Keratinocyte (primary cell): ENCODE results near the gene ARID1B. TPM values are rescaled to one million over a fixed set of nuclear protein-coding genes. Genes with fewer than 3 reads are reported as not detected.

Experiments
- DNase-seq: peaks from one replicate; pipeline ENCODE4 v3.0.0-alpha.2; 2011; ENCODE audit warnings: low read depth, missing footprints, low spot score
- FAIRE-seq: peaks from 2 replicates; lab custom pipeline; 2011; peaks lifted over from hg19 to GRCh38; lab: Jason Lieb, UNC
- H2AFZ ChIP-seq: 2 replicates; pipeline ENCODE4 v1.6.0; 2012; ENCODE audit warnings: low read length, control low read depth, inconsistent platforms; ENCODE audit not compliant: control insufficient read depth
- H3K27ac ChIP-seq: 2 replicates; pipeline ENCODE4 v1.5.1; 2011; ENCODE audit warnings: low read length; ENCODE audit not compliant: control insufficient read depth, insufficient read depth
- H3K27me3 ChIP-seq: 3 replicates; pipeline ENCODE4 v1.6.0; 2011; ENCODE audit warnings: low read length; ENCODE audit not compliant: control insufficient read depth, insufficient read depth; ENCODE audit errors: extremely low read depth
- H3K36me3 ChIP-seq, 2 experiments: 2 replicates in 1 of 2; 3 replicates in 1 of 2; pipeline ENCODE4 v1.5.1; 2011; ENCODE audit warnings: low read length in 2 of 2, mild to moderate bottlenecking in 1 of 2; ENCODE audit not compliant: control insufficient read depth in 2 of 2, insufficient read depth in 2 of 2; ENCODE audit errors: extremely low read depth in 1 of 2
- H3K4me1 ChIP-seq: 3 replicates; pipeline ENCODE4 v1.5.1; 2011; ENCODE audit warnings: low read length; ENCODE audit not compliant: control insufficient read depth, insufficient read depth; ENCODE audit errors: extremely low read depth
- H3K4me2 ChIP-seq: 3 replicates; pipeline ENCODE4 v1.6.0; 2011; ENCODE audit warnings: low read depth, low read length; ENCODE audit not compliant: control insufficient read depth, insufficient read depth; ENCODE audit errors: extremely low read depth
- H3K4me3 ChIP-seq, 3 experiments: fragments of 200-600 bp in 1 of 3; sonication (generic) in 1 of 3; 2 replicates in 2 of 3; 3 replicates in 1 of 3; pipeline ENCODE4 v1.5.1; 2011 to 2016; ENCODE audit warnings: low read length in 3 of 3, mild to moderate bottlenecking in 3 of 3, control low read depth in 2 of 3, inconsistent platforms in 1 of 3, low read depth in 1 of 3, mixed read lengths in 1 of 3, mixed run types in 1 of 3, moderate library complexity in 1 of 3; ENCODE audit not compliant: control insufficient read depth in 2 of 3, insufficient read depth in 2 of 3; ENCODE audit errors: extremely low read depth in 1 of 3
- H3K79me2 ChIP-seq: 2 replicates; pipeline ENCODE4 v1.6.0; 2012; ENCODE audit warnings: low read length; ENCODE audit not compliant: control insufficient read depth, insufficient read depth
- H3K9ac ChIP-seq: 3 replicates; pipeline ENCODE4 v1.6.0; 2011; ENCODE audit warnings: low read length; ENCODE audit not compliant: control insufficient read depth, insufficient read depth; ENCODE audit errors: extremely low read depth
- H3K9me1 ChIP-seq: 3 replicates; pipeline ENCODE4 v1.6.0; 2011; ENCODE audit warnings: low read length; ENCODE audit not compliant: control insufficient read depth, insufficient read depth; ENCODE audit errors: extremely low read depth
- H3K9me3 ChIP-seq: 2 replicates; pipeline ENCODE4 v1.5.1; 2012; ENCODE audit warnings: low read depth, low read length; ENCODE audit not compliant: control insufficient read depth
- H4K20me1 ChIP-seq: 3 replicates; pipeline ENCODE4 v1.6.0; 2011; ENCODE audit warnings: low read length; ENCODE audit not compliant: control insufficient read depth, insufficient read depth; ENCODE audit errors: extremely low read depth
- EZH2 ChIP-seq: IDR thresholded peaks from one replicate; pipeline ENCODE4 v1.6.1; 2012; ENCODE audit warnings: inconsistent platforms, mild to moderate bottlenecking, low read length, moderate library complexity
- dilution Hi-C: fragments of 300-500 bp; cut with MboI; formaldehyde crosslinking; loops from one replicate; pipeline ENCODE4 v1.7.0; 2020; ENCODE audit warnings: low sequenced_read_pairs; ENCODE audit not compliant: extremely low pct_ligation_motif_present
- polyA plus RNA-seq, 5 experiments: library from polyadenylated mRNA; depleted of rRNA in 3 of 5; stranded (reverse) in 3 of 5; stranded (forward) in 1 of 5; unstranded in 1 of 5; fragments of >200 nt; gene quantifications; 1 replicate in 1 of 5; 2 replicates in 3 of 5; 3 replicates in 1 of 5; pipeline versions ENCODE4 v1.2.1 to v1.2.3, GENCODE V29; 2011 to 2012; ENCODE audit warnings: missing spikeins in 2 of 5, low read depth in 1 of 5, low replicate concordance in 1 of 5
- TF ChIP-seq, protein P1 (sequence below), 3 experiments: IDR thresholded peaks in 1 of 3; conservative IDR thresholded peaks in 1 of 3; optimal IDR thresholded peaks in 1 of 3; 2 replicates in 2 of 3; 3 replicates in 1 of 3; pipeline versions ENCODE3 to v1.5.1; 2011; ENCODE audit warnings: low read length in 3 of 3, mild to moderate bottlenecking in 3 of 3, moderate library complexity in 2 of 3, control low read depth in 1 of 3, inconsistent platforms in 1 of 3; ENCODE audit not compliant: insufficient read depth in 2 of 3; ENCODE audit errors: extremely low read depth in 1 of 3

The ARID1B gene
- polyA plus RNA-seq, 1 donor (not counting 4 experiments of a cell fraction or from before 2014, with no cell fraction given): 14.9 TPM

DNA sequence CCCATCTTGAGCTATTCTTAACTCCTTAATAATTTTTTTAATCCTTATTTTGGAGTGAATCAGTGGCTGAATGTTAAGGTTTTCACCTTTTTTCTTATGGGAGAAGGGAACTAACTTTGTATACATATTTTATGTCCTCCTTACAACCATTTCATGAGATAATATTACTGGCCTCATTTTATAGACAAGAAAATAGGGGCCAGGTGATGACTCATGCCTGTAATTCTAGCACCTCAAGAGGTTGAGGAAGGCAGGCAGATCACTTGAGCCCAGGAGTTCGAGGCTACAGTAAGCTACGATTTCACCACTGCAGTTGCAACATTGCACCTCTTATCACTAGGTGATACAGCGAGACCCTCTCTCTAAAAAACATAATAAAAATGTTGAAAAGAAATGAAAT is 417.5 kb downstream of the ARID1B start:
- H3K27me3 ChIP-seq: no peaks in the 10 kb centered on the region
- H3K9me3 ChIP-seq: no peaks in the 10 kb centered on the region
- H3K36me3 ChIP-seq: peaks cover 15 to 21% of the 10 kb centered on the region in 2 experiments
- TF ChIP-seq EZH2: no peak
- TF ChIP-seq, protein P1, sequence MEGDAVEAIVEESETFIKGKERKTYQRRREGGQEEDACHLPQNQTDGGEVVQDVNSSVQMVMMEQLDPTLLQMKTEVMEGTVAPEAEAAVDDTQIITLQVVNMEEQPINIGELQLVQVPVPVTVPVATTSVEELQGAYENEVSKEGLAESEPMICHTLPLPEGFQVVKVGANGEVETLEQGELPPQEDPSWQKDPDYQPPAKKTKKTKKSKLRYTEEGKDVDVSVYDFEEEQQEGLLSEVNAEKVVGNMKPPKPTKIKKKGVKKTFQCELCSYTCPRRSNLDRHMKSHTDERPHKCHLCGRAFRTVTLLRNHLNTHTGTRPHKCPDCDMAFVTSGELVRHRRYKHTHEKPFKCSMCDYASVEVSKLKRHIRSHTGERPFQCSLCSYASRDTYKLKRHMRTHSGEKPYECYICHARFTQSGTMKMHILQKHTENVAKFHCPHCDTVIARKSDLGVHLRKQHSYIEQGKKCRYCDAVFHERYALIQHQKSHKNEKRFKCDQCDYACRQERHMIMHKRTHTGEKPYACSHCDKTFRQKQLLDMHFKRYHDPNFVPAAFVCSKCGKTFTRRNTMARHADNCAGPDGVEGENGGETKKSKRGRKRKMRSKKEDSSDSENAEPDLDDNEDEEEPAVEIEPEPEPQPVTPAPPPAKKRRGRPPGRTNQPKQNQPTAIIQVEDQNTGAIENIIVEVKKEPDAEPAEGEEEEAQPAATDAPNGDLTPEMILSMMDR (optimal IDR thresholded peaks at IDR 0.05 in 1 of 3, IDR thresholded peaks at IDR 0.05 in 1 of 3, conservative IDR thresholded peaks at IDR 0.05 in 1 of 3; ENCODE audit: extremely low read depth in 1 of 3, insufficient read depth in 2 of 3, low read length in 3 of 3): no peak
- no peak overlapping the region for H3K27ac ChIP-seq
- H4K20me1 ChIP-seq: no peaks in the 10 kb centered on the region
- H3K79me2 ChIP-seq: no peaks in the 10 kb centered on the region
- FAIRE-seq (no peak), DNase-seq (no peak)
- H3K4me2 ChIP-seq: no peak overlapping the region
- no peaks in the 10 kb centered on the region for H3K9me1 ChIP-seq
- dilution Hi-C loops: no loop called here
- peaks cover 13% of the 10 kb centered on the region for H3K4me1 ChIP-seq
- no peak overlapping the region for H3K4me3 ChIP-seq
- no peak overlapping the region for H2AFZ ChIP-seq
- no peak overlapping the region for H3K9ac ChIP-seq

DNA sequence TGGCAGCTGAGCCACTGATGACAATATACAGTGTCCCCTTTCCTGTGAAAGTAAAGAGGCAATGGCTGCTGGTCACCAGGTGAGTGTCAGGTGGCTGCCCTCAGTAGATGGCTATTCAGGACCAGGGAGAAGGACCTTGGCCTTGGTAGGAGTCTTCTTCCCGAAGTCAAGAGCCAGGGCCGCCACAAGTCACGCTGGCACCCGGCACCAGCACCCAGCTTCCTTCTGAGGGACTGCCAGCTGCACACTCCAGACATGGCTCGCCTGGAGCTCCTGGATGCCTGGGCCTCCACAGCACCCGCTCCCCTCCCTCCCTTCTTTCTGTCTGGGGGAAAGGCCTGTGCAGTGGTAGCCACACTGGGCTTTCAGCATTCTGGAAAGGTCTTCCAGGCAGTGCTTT is 419.2 kb downstream of the ARID1B start:
- Histone ChIP-seq H3K9ac (no peak overlapping the region), H4K20me1 (no peaks in the 10 kb centered on the region), H3K9me1 (no peaks in the 10 kb centered on the region), H3K9me3 (no peaks in the 10 kb centered on the region), H3K36me3 (peaks cover 9 to 23% of the 10 kb centered on the region in 2 experiments), H3K4me1 (peaks cover 13% of the 10 kb centered on the region), H3K27ac (no peak overlapping the region), H3K4me2 (no peak overlapping the region), H3K4me3 (no peak overlapping the region), H3K27me3 (no peaks in the 10 kb centered on the region), H2AFZ (no peak overlapping the region), H3K79me2 (no peaks in the 10 kb centered on the region)
- TF ChIP-seq, protein P1 (optimal IDR thresholded peaks at IDR 0.05 in 1 of 3, IDR thresholded peaks at IDR 0.05 in 1 of 3, conservative IDR thresholded peaks at IDR 0.05 in 1 of 3; ENCODE audit: extremely low read depth in 1 of 3, insufficient read depth in 2 of 3, low read length in 3 of 3): no peak
- TF ChIP-seq EZH2: no peak
- no peak for DNase-seq
- dilution Hi-C loops: no loop called here
- FAIRE-seq: no peak
